ENCODE results near the gene ZBTB2. TPM values are rescaled to one million over a fixed set of nuclear protein-coding genes. Genes with fewer than 3 reads are reported as not detected.
"Not testable (repeated sequence)": the region's sequence is repeated elsewhere in the genome, so short reads cannot be mapped to it uniquely, and the experiment has no call there.

ZBTB2 gene
- total and polyA plus RNA-seq, 10 donors, result 11.0 to 19.1 (median 14.1) TPM

DNA sequence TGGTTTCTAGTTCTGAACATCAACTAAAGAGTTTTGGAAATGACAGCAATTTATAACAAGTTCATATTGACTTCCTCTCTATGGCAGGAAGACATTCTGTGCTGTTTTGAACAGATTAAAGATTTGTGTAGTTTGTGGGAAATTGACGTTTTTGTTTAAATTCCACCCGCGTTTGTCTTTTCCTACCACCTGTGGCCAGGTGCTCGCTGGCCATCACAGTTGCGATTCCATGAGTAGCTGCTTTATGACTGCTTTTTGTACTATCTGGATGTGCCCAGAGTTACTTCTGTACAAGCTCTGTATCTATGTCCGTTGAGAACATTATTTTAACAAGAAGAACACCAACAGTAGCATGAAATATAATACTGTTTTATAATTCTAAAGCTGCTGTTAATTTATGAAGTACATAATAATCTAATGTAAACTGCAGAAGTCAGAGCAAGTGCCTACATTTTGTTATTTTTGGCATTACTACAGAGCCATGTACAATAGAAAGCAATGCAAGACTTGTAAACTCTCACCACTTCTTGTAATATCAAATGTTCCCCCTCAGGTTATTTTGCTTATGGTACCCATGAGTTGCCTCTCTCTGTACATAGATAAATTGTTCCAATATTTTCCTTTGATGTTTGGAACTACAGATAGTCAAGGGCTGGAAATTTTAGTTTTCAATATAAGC is 33.5 kb downstream of the ZBTB2 start:
- Histone ChIP-seq H3K4me1 (peaks cover 0 to 11% (median 0%) of the 10 kb centered on the region in 6 donors), H3K4me3 (no peak overlapping the region), H3K36me3 (peaks cover 0 to 46% (median 14%) of the 10 kb centered on the region in 6 donors), H3K27me3 (replicated peaks in 1 of 7) (no peaks in the 10 kb centered on the region), H3K9me3 (no peaks in the 10 kb centered on the region), H3K27ac (no peak overlapping the region)
- 39 to 58% (median 45%) methylated on average over 6 of the region's 6 CpGs for WGBS, 5 donors
- TF ChIP-seq POLR2AphosphoS5 (IDR thresholded peaks at IDR 0.05) (no peak), POLR2A (IDR thresholded peaks at IDR 0.05) (no peak)
- TF ChIP-seq, protein P1, sequence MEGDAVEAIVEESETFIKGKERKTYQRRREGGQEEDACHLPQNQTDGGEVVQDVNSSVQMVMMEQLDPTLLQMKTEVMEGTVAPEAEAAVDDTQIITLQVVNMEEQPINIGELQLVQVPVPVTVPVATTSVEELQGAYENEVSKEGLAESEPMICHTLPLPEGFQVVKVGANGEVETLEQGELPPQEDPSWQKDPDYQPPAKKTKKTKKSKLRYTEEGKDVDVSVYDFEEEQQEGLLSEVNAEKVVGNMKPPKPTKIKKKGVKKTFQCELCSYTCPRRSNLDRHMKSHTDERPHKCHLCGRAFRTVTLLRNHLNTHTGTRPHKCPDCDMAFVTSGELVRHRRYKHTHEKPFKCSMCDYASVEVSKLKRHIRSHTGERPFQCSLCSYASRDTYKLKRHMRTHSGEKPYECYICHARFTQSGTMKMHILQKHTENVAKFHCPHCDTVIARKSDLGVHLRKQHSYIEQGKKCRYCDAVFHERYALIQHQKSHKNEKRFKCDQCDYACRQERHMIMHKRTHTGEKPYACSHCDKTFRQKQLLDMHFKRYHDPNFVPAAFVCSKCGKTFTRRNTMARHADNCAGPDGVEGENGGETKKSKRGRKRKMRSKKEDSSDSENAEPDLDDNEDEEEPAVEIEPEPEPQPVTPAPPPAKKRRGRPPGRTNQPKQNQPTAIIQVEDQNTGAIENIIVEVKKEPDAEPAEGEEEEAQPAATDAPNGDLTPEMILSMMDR (IDR thresholded peaks at IDR 0.05 in 8 of 11, conservative IDR thresholded peaks at IDR 0.05 in 3 of 11), result no peak
- DNase-seq, result no peak
- intact Hi-C loops (cut with DNase I; ENCODE audit: low total_unique reads), result no loop called here

DNA sequence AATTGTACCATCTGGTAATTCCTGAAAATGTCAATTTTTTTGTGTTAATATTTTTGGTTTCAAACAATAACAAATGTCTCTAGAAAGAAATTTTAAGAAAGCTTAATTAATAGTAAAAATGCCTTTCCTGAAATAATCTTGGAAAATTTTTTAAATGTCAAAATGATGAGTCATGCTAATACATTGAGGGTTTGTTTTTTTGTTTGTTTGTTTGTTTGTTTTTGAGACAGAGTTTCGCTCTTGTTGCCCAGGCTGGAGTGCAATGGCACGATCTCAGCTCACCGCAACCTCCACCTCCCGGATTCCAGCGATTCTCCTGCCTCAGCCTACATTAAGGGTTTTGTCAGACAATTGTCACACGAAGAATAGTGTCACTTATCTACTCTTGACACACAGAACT is 34.4 kb downstream of the ZBTB2 start:
- H3K4me3 ChIP-seq; DNase-seq; intact Hi-C loops (cut with DNase I; ENCODE audit: low total_unique reads); H3K27ac ChIP-seq; H3K9me3 ChIP-seq; H3K27me3 ChIP-seq (replicated peaks in 1 of 7): not testable (repeated sequence)
- peaks cover 0 to 16% (median 0%) of the 10 kb centered on the region in 6 donors for H3K4me1 ChIP-seq
- peaks cover 0 to 37% (median 7%) of the 10 kb centered on the region in 6 donors for H3K36me3 ChIP-seq
- WGBS, 5 donors, result 88 to 95% (median 92%) methylated on average over 6 of the region's 6 CpGs

DNA sequence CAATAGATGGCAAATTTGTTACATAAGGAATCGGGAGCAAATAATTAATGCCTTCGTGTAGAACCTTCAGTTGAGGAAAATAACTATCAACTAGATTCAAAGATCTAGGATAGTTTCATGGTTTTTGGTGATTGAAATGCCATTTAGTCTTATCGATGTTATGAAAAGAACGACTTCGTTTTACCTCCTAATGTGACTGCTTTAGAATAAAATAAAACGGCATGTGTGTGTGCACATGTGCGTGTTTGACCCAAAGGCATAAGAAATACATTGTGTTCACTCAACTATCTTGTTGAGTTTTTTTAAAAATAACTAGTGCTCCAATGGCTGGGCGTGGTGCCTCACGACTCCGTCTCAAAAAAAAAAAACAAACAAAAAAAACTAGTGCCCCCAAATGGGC is 37.6 kb downstream of the ZBTB2 start:
- TF ChIP-seq POLR2A (IDR thresholded peaks at IDR 0.05) (no peak), POLR2AphosphoS5 (IDR thresholded peaks at IDR 0.05) (no peak)
- TF ChIP-seq, protein P1 (IDR thresholded peaks at IDR 0.05 in 8 of 11, conservative IDR thresholded peaks at IDR 0.05 in 3 of 11), result no peak
- intact Hi-C loops (cut with DNase I; ENCODE audit: low total_unique reads), result no loop called here
- H3K4me1 ChIP-seq, result peaks cover 0 to 16% (median 0%) of the 10 kb centered on the region in 6 donors
- peaks cover 0 to 34% (median 4%) of the 10 kb centered on the region in 6 donors for H3K36me3 ChIP-seq
- H3K4me3 ChIP-seq, result no peak overlapping the region
- no peak overlapping the region for H3K27ac ChIP-seq
- DNase-seq, result no peak
- no peaks in the 10 kb centered on the region for H3K9me3 ChIP-seq
- H3K27me3 ChIP-seq (replicated peaks in 1 of 7), result no peaks in the 10 kb centered on the region
- 94 to 99% (median 97%) methylated on average over 10 of the region's 10 CpGs for WGBS, 5 donors

DNA sequence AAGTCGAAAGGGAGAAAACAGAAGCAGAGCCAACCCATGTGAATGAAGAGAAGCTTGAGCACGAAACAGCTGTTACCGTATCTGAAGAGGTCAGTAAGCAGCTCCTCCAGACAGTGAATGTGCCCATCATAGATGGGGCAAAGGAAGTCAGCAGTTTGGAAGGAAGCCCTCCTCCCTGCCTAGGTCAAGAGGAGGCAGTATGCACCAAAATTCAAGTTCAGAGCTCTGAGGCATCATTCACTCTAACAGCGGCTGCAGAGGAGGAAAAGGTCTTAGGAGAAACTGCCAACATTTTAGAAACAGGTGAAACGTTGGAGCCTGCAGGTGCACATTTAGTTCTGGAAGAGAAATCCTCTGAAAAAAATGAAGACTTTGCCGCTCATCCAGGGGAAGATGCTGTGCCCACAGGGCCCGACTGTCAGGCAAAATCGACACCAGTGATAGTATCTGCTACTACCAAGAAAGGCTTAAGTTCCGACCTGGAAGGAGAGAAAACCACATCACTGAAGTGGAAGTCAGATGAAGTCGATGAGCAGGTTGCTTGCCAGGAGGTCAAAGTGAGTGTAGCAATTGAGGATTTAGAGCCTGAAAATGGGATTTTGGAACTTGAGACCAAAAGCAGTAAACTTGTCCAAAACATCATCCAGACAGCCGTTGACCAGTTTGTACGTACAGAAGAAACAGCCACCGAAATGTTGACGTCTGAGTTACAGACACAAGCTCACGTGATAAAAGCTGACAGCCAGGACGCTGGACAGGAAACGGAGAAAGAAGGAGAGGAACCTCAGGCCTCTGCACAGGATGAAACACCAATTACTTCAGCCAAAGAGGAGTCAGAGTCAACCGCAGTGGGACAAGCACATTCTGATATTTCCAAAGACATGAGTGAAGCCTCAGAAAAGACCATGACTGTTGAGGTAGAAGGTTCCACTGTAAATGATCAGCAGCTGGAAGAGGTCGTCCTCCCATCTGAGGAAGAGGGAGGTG is 38.7 kb downstream of the ZBTB2 start:
- Histone ChIP-seq H3K27me3 (replicated peaks in 1 of 7) (no peaks in the 10 kb centered on the region), H3K9me3 (no peaks in the 10 kb centered on the region), H3K36me3 (peaks cover 0 to 30% (median 5%) of the 10 kb centered on the region in 6 donors), H3K4me1 (peaks cover 0 to 16% (median 0%) of the 10 kb centered on the region in 6 donors), H3K27ac (no peak overlapping the region), H3K4me3 (no peak overlapping the region)
- intact Hi-C loops (cut with DNase I; ENCODE audit: low total_unique reads), result no loop called here
- 58 to 78% (median 70%) methylated on average over 19 of the region's 19 CpGs for WGBS, 5 donors
- DNase-seq, result no peak
- TF ChIP-seq POLR2AphosphoS5 (IDR thresholded peaks at IDR 0.05), result no peak
- TF ChIP-seq, protein P1 (IDR thresholded peaks at IDR 0.05 in 8 of 11, conservative IDR thresholded peaks at IDR 0.05 in 3 of 11), result no peak
- TF ChIP-seq POLR2A (IDR thresholded peaks at IDR 0.05), result no peak

All from spleen (tissue), 11 donors.